ENCODE results near the gene PELO.
A peak's percentile ranks its signal among the peaks of the same experiment; 100 is the strongest.

PELO gene

GRCh38 chr5:52827815-52828214 is 40.1 kb downstream of the PELO start:
- Histone ChIP-seq H3K9me3 (ENCODE audit: control insufficient read depth, insufficient read depth, low read depth, low read length) (no peaks in the 10 kb centered on the region), H3K27ac (ENCODE audit: extremely low read depth, low read depth, low read length) (no peak overlapping the region), H3K4me3 (ENCODE audit: low read depth, low read length) (no peak overlapping the region), H3K36me3 (ENCODE audit: control insufficient read depth in 2 of 2, insufficient read depth in 1 of 2, low read length in 2 of 2) (no peaks in the 10 kb centered on the region), H3K4me1 (ENCODE audit: control insufficient read depth, insufficient read depth, low read length) (no peaks in the 10 kb centered on the region)
- TF ChIP-seq ZNF2 (tag by site-specific recombination; IDR thresholded peaks at IDR 0.05) (no peak), ZNF146 (tag by site-specific recombination; IDR thresholded peaks at IDR 0.05) (peak; percentile 60)
- CTCF ChIA-PET: interaction anchor here (0.5 kb wide), 1 partner anchor 17 kb away, joined by 6 read pairs; no protein-coding TSS in a partner anchor
- POLR2A ChIA-PET: no interaction called here

- no peaks in the 10 kb centered on the region for H3K9me3 ChIP-seq (ENCODE audit: control insufficient read depth, insufficient read depth, low read depth, low read length)
- TF ChIP-seq ZIC2 (tag by site-specific recombination; IDR thresholded peaks at IDR 0.05) (no peak), YY1 (tag by site-specific recombination; IDR thresholded peaks at IDR 0.05) (no peak), ZNF239 (tag by site-specific recombination; IDR thresholded peaks at IDR 0.05) (no peak), ZNF571 (tag by site-specific recombination; IDR thresholded peaks at IDR 0.05) (no peak), ZNF624 (tag by site-specific recombination; IDR thresholded peaks at IDR 0.05) (no peak), GLI4 (tag by site-specific recombination; IDR thresholded peaks at IDR 0.05) (no peak), ZNF302 (tag by site-specific recombination; IDR thresholded peaks at IDR 0.05; ENCODE audit: low read depth) (no peak), ZNF155 (tag by site-specific recombination; IDR thresholded peaks at IDR 0.05) (no peak), ZFP41 (tag by site-specific recombination; IDR thresholded peaks at IDR 0.05; ENCODE audit: borderline replicate concordance) (no peak), ZNF473 (tag by site-specific recombination; IDR thresholded peaks at IDR 0.05) (no peak), ZNF169 (tag by site-specific recombination; IDR thresholded peaks at IDR 0.05) (no peak), ZNF704 (tag by site-specific recombination; IDR thresholded peaks at IDR 0.05) (no peak)
- TF ChIP-seq, protein P1, sequence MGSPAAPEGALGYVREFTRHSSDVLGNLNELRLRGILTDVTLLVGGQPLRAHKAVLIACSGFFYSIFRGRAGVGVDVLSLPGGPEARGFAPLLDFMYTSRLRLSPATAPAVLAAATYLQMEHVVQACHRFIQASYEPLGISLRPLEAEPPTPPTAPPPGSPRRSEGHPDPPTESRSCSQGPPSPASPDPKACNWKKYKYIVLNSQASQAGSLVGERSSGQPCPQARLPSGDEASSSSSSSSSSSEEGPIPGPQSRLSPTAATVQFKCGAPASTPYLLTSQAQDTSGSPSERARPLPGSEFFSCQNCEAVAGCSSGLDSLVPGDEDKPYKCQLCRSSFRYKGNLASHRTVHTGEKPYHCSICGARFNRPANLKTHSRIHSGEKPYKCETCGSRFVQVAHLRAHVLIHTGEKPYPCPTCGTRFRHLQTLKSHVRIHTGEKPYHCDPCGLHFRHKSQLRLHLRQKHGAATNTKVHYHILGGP (tag by site-specific recombination; IDR thresholded peaks at IDR 0.05): no peak
- TF ChIP-seq, protein P2, sequence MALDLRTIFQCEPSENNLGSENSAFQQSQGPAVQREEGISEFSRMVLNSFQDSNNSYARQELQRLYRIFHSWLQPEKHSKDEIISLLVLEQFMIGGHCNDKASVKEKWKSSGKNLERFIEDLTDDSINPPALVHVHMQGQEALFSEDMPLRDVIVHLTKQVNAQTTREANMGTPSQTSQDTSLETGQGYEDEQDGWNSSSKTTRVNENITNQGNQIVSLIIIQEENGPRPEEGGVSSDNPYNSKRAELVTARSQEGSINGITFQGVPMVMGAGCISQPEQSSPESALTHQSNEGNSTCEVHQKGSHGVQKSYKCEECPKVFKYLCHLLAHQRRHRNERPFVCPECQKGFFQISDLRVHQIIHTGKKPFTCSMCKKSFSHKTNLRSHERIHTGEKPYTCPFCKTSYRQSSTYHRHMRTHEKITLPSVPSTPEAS (tag by site-specific recombination; IDR thresholded peaks at IDR 0.05): no peak
- H3K36me3 ChIP-seq (ENCODE audit: control insufficient read depth in 2 of 2, insufficient read depth in 1 of 2, low read length in 2 of 2): no peaks in the 10 kb centered on the region
- ChIA-PET POLR2A (no interaction called here), CTCF (no interaction called here)
- H3K4me1 ChIP-seq (ENCODE audit: control insufficient read depth, insufficient read depth, low read length): no peaks in the 10 kb centered on the region
- no peak overlapping the region for H3K4me3 ChIP-seq (ENCODE audit: low read depth, low read length)
- H3K27ac ChIP-seq (ENCODE audit: extremely low read depth, low read depth, low read length): no peak overlapping the region
Observed at GRCh38 chr5:52829664-52830063, 41.9 kb downstream of the PELO start.

DNA sequence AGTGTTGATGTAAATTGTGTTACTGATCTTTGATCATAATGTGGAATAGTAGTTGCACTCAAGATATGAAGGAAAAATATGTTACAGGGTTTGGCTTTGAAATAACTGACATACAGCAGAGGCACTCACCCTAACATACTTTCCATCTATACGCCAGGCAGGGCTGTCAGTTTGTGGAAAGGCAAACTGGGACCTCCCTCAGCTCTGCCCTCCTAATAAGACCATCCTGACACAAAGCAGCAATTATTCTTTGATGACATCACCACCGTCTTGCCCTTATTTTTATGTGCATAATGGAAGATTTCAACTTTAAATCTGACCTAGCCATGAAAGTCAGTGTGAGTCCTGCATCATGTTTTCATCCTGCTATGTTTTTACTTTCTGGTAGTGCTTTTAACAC is 42.9 kb downstream of the PELO start:
- no peaks in the 10 kb centered on the region for H3K36me3 ChIP-seq (ENCODE audit: control insufficient read depth in 2 of 2, insufficient read depth in 1 of 2, low read length in 2 of 2)
- TF ChIP-seq, protein P3, sequence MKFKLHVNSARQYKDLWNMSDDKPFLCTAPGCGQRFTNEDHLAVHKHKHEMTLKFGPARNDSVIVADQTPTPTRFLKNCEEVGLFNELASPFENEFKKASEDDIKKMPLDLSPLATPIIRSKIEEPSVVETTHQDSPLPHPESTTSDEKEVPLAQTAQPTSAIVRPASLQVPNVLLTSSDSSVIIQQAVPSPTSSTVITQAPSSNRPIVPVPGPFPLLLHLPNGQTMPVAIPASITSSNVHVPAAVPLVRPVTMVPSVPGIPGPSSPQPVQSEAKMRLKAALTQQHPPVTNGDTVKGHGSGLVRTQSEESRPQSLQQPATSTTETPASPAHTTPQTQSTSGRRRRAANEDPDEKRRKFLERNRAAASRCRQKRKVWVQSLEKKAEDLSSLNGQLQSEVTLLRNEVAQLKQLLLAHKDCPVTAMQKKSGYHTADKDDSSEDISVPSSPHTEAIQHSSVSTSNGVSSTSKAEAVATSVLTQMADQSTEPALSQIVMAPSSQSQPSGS (tag by site-specific recombination; IDR thresholded peaks at IDR 0.05; ENCODE audit: low read depth): peak; percentile 65; the same call in 1 of the 2 replicates
- TF ChIP-seq PRDM1 (tag by site-specific recombination; IDR thresholded peaks at IDR 0.05) (peak; percentile 52; the same call in 1 of the 2 replicates), ZXDB (tag by site-specific recombination; IDR thresholded peaks at IDR 0.05) (no peak)
- H3K4me1 ChIP-seq (ENCODE audit: control insufficient read depth, insufficient read depth, low read length): no peaks in the 10 kb centered on the region
- ChIA-PET POLR2A (no interaction called here), CTCF (no interaction called here)
- no peaks in the 10 kb centered on the region for H3K9me3 ChIP-seq (ENCODE audit: control insufficient read depth, insufficient read depth, low read depth, low read length)
- H3K27ac ChIP-seq (ENCODE audit: extremely low read depth, low read depth, low read length): no peak overlapping the region
- no peak overlapping the region for H3K4me3 ChIP-seq (ENCODE audit: low read depth, low read length)

All from HEK293 (cell line).